HL-60 (cell line): Measurements from ENCODE around the gene AGTR1.

ENCODE experiments used
- CTCF ChIP-seq: IDR thresholded peaks from one replicate; pipeline ENCODE4 v1.5.1; 2011; ENCODE audit warnings: low read length, control low read depth, inconsistent platforms; ENCODE audit not compliant: insufficient read depth
- GABPA ChIP-seq: IDR thresholded peaks from 2 replicates; pipeline ENCODE4 v1.6.1; 2012; ENCODE audit warnings: low read depth
- POLR2AphosphoS5 ChIP-seq: IDR thresholded peaks from 2 replicates; pipeline ENCODE4 v1.6.1; 2012; ENCODE audit warnings: low read depth
- REST ChIP-seq: IDR thresholded peaks from 2 replicates; pipeline ENCODE4 v1.6.1; 2012; ENCODE audit warnings: low read depth; ENCODE audit not compliant: insufficient replicate concordance

- TF ChIP-seq CTCF (no peak), REST (no peak), POLR2AphosphoS5 (no peak), GABPA (no peak)
These were observed 14.7 kb upstream of the AGTR1 start for GRCh38 chr3:148682997-148683396.
